Activated T-helper 1 cell treated with anti-CD3 and anti-CD28 coated beads, Interleukin-2, amount 50 U/mL, for 16 hours (primary cell): Measurements from ENCODE around the gene ATP6V1C2.
"Not testable (repeated sequence)": the region's sequence is repeated elsewhere in the genome, so short reads cannot be mapped to it uniquely, and the experiment has no call there.

Experiments used
- DNase-seq, 2 donors: peaks; one replicate each; pipeline ENCODE4 v3.0.0-alpha.2; 2020; ENCODE audit warnings: low read depth in 1 of 2, low spot score in 1 of 2

The ATP6V1C2 gene

DNA sequence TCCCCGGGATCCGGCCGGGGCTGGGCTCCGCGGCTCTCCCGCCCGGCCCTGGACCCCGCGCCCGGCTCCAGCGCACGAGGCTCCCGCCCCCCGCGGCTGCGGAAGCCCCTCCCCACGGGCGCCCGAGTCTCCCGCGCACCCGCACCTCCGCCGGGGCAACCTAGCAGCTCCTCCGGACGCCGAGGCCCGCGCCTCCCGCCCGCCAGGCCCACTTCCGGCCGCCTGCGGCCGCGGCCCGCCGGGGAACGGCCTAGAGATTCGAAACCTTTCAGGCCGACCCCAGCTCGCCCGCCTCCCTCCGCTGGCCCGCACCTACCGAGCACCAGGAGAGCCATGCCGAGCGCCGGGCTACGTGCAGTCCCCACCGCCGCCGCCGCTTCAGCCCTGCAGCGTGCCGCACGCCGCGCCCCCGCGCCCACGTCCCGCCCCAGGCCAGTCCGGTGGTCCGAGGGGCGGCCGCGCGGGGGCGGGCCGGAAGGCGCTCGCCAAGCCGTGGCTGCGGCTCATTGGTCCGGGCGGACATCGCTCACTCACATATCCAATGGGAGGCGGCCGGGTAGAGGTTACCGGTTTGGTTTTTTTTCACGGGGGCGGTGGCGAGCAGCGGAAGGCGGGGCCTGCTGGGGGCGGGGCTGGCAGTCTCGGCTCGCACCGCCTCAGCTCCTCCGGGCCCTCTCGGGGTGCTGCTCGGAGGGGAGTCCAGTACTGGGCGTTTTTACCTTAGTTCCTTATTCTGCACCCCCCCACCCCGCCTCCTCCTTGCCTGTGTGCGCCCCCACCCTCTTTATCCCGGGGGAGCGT is 91.1 kb downstream of the ATP6V1C2 start, which contains the start of gene PDIA6:
Gene PDIA6 (minus strand): TSS at position 424 of the 801 bp plus-strand sequence. CDS start 89 bp downstream, at position 335.
- DNase-seq: peak; percentile 86 to 90

DNA sequence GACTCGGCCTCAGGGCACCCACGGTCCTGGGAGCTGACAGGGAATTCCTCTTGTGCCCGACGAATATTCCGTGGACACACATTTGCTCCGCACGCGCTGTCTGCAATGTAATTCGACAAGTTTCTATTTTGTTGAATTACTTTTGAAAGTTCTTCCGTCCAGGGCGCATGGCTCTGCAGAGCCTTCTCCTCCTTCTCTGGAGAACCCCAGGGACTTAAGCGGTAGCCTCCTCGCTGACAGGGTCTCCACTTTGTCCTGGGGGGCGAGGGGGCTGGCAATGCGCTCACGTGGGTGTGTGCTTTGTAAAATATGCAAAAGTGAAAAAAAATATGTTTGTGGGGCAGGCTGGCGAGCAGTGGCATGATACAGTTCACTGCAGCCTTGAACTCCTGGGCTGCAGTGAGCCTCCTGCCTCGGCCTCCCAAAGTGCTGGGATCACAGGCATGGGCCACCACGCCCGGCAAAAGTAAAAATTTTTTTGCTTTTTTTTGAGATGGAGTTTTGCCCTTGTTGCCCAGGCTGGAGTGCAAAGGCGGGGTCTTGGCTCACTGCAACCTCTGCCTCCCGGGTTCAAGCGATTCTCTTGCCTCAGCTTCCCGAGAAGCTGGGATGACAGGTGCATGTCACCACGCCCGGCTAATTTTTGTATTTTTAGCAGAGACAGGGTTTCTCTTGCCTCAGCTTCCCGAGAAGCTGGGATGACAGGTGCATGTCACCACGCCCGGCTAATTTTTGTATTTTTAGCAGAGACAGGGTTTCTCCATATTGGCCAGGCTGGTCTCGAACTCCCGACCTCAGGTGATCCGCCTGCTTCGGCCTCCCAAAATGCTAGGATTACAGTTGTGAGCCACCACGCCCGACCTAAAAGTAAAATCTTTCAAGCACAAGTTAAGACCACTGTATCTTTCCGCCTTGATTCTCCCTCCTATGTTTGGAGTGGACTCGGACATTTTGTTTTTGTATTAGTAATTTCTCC is 92.0 kb downstream of the ATP6V1C2 start:
- not testable (repeated sequence) for DNase-seq

- DNase-seq: no peak
Observed at GRCh38 chr2:10814142-10814541, 92.7 kb downstream of the ATP6V1C2 start.

DNA sequence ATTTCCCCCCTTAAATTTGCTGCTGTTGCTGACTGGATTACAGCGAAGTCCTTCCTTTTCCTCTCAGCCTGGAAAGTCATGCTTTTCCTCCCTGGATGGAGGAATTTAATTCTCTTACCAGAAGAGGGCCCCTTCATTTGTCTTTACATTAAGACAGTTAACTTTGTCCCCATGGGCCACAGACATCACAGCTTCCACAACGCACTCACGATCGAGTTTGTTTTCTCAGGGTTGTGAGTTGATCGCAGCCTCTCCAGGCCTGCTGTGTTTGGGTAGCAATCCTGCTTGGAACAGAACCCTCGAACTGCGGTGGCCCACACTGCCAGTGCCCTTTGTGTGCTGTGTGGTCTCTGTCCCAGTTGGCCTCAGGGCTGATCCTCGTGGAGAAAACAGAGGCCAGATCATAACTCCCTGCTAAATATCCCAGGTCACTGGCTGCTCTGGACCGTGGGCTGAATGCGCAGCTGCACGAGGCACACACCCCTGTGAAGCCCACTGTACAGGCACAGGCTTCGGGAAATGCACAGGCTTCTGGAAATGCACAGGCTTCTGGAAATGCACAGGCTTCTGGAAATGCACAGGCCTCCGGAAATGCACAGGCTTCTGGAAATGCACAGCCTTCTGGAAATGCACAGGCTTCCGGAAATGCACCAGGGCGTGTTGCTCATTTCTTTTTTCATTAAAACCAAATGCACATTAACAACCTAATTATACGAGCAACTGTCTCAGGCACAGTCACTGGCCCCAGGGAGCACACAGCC is 93.3 kb downstream of the ATP6V1C2 start:
- no peak for DNase-seq

DNA sequence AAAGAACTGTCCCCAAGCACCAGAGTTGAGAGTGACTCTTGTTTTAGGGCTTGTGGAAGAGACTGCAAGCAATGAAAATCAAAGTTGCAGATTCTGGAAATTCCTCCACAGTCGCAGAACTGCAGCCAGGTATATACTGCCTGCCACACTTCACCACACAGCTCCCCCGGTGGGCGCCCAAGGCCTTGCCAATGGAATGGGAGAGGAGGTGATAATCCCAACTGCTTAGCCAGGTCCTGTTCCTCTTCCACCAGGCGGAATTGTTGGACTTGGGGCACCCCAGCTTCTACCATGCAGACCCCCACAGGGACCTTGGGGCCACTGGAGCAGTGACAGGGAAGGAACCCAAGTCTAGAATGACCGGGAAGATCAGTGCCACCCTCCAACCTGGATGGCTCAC is 96.0 kb downstream of the ATP6V1C2 start:
- DNase-seq: no peak

GRCh38 chr2:10818305-10818704 is 96.9 kb downstream of the ATP6V1C2 start:
- DNase-seq: not testable (repeated sequence)

- DNase-seq: no peak
Observed at GRCh38 chr2:10818984-10819383, 97.6 kb downstream of the ATP6V1C2 start.

GRCh38 chr2:10819714-10820314 is 98.4 kb downstream of the ATP6V1C2 start:
- DNase-seq: no peak

DNA sequence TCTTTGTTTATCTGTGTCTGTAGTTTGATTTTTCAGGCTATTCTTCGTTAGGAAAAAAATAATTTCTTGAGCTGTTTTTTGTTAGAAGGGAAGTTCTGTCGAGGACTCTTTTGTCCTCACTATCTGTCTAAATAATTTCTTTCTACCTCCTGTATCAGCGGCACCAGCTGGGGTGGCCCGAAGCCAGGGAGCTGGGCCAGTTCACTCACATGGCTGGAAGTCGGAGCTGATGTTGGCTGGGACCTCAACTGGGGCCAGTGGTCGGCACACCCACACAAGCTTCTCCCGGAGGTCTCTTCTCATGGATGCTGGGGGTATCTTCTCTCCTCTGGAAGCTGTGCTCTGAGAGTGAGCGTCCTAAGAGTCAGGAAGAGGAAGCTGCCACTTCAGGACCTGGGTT is 99.1 kb downstream of the ATP6V1C2 start:
- DNase-seq: no peak

GRCh38 chr2:10820978-10821695 is 99.7 kb downstream of the ATP6V1C2 start:
- no peak for DNase-seq

- DNase-seq: no peak
Observed at GRCh38 chr2:10824191-10824590, 102.8 kb downstream of the ATP6V1C2 start.

- no peak for DNase-seq
Observed at GRCh38 chr2:10826026-10826425, 104.6 kb downstream of the ATP6V1C2 start.

DNA sequence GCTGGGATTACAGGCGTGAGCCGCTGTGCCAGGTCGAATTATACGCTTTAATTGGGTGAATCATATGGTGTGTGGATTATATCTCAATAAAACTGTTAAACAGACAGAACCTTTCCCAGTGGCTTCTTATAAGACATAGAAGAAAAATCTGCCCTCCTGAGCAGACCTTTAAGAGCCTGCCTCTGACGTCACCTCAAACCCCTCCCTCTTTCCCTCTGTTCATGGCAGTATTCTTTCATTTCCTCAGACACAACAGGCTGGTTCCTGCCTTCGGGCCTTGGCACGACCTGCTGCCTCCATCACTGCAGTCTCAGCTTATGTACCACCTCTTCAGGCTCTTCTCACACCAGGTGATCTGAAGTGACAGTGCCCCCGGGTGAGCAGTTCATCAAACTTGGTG is 105.2 kb downstream of the ATP6V1C2 start:
- no peak for DNase-seq

- DNase-seq: no peak
Observed at GRCh38 chr2:10828346-10828745, 106.9 kb downstream of the ATP6V1C2 start.

DNA sequence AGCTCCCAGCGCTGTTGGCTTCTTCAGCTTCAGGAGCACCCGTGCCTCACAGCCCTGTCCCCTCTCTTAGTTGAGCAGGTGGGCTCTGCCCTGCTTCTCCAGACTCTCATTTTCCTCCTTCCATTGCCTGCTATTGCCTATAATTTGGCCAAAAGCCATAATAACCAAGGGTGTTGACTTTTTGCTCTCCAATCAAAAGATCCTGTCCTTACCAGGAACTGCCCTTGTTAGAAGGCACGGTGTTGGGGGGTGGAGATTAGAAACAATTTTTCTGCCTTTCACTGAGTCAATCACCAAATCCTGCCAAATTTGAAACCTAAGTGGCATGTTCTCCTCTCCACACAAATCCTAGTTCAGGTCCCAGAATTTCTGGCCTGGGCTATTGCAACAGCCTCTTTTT is 107.9 kb downstream of the ATP6V1C2 start:
- no peak for DNase-seq

- DNase-seq: no peak
Observed at GRCh38 chr2:10830203-10830602, 108.8 kb downstream of the ATP6V1C2 start.

DNA sequence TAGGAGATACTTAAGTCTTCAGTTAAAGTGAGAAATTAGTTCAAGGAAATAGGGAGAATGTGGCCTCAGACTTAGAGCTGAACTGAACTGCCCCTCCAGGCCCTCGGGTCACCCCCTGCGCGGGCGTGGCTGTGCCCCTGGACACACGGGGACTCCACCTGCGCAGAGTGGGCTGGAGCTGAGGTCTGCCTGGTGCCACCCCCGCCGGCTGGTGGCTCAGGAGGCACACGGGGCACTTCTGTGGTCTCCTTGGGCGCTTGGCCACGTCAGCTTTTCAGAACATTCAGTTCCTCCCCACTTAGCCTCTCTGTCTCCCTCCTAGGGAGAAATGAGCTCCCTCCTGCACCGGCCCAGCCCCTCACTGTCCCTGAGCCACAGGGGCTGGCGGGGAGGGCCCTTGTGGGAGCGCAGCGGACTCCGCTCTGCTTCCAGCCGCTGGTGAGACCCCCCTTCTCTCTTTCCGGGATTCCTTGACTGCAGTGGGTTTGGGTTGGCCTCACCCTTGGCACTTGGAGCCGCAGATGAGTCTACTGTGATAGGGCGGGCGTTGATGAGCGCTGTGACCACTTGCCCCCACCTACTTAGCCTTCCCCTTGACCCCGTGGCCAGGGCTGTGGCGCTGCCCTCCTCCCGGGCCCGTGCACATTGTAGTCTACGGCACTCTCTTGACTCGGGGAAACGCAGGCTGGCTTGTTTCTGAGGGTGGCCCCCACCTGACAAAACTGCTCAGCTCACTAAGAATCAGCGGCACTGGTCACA is 109.4 kb downstream of the ATP6V1C2 start:
- DNase-seq: no peak

GRCh38 chr2:10831400-10831985 is 110.1 kb downstream of the ATP6V1C2 start:
- no peak for DNase-seq
